Bronchial epithelial cell (primary cell): ENCODE results near the gene DIS3L. TPM values are rescaled to one million over a fixed set of nuclear protein-coding genes. Genes with fewer than 3 reads are reported as not detected.
"Not testable (repeated sequence)": the region's sequence is repeated elsewhere in the genome, so short reads cannot be mapped to it uniquely, and the experiment has no call there.

Experiments used
- DNase-seq: peaks from one replicate; pipeline ENCODE4 v3.0.0-alpha.2; 2010; ENCODE audit warnings: low read depth
- FAIRE-seq: peaks from 2 replicates; lab custom pipeline; 2011; peaks lifted over from hg19 to GRCh38; lab: Jason Lieb, UNC
- H3K27me3 ChIP-seq: 2 replicates; pipeline ENCODE4 v1.5.1; 2011; ENCODE audit warnings: low read length; ENCODE audit not compliant: control insufficient read depth, insufficient read depth
- H3K36me3 ChIP-seq: 2 replicates; pipeline ENCODE4 v1.5.1; 2011; ENCODE audit warnings: low read length; ENCODE audit not compliant: control insufficient read depth, insufficient read depth
- H3K4me3 ChIP-seq: 2 replicates; pipeline ENCODE4 v1.5.1; 2011; ENCODE audit warnings: mild to moderate bottlenecking, low read depth, low read length, control low read depth
- CTCF ChIP-seq: IDR thresholded peaks from 2 replicates; pipeline ENCODE4 v1.5.1; 2011; ENCODE audit warnings: mild to moderate bottlenecking, moderate library complexity, low read length, control low read depth, inconsistent platforms; ENCODE audit not compliant: insufficient read depth, severe bottlenecking
- total RNA-seq: library from RNA; depleted of rRNA; stranded (reverse); fragments of >200 nt; gene quantifications from 2 replicates; pipeline ENCODE4 v1.2.1, GENCODE V29; 2014

DIS3L gene
- total RNA-seq, result 11.8 and 19.2 TPM in 2 replicates

- no peak for DNase-seq
- no peaks in the 10 kb centered on the region for H3K27me3 ChIP-seq
- no peak for FAIRE-seq
Observed at GRCh38 chr15:66293419-66294156, at the start of gene DIS3L. DIS3L (plus strand) TSS chr15:66293568; CDS start chr15:66293597, 29 bp downstream.

GRCh38 chr15:66245832-66246231 lies 47.5 kb upstream of the DIS3L start:
- DNase-seq, FAIRE-seq, H3K27me3 ChIP-seq, H3K36me3 ChIP-seq, H3K4me3 ChIP-seq: not testable (repeated sequence)

More at GRCh38 chr15:66293419-66294156, at the start of gene DIS3L:
- no peak for TF ChIP-seq CTCF
- peak within 1 kb of the TSS; percentile 52 for H3K4me3 ChIP-seq
- H3K36me3 ChIP-seq, result no peaks in the 10 kb centered on the region

GRCh38 chr15:66246937-66247336 lies 46.4 kb upstream of the DIS3L start:
- DNase-seq (no peak), FAIRE-seq (no peak)
- TF ChIP-seq CTCF, result no peak
- Histone ChIP-seq H3K4me3 (no peak overlapping the region), H3K36me3 (no peaks in the 10 kb centered on the region), H3K27me3 (peaks cover 15% of the 10 kb centered on the region)

GRCh38 chr15:66249605-66250174 lies 43.7 kb upstream of the DIS3L start:
- no peak for DNase-seq
- FAIRE-seq, result no peak
- H3K4me3 ChIP-seq, result no peak overlapping the region
- peaks cover 30% of the 10 kb centered on the region for H3K27me3 ChIP-seq
- no peak for TF ChIP-seq CTCF
- no peaks in the 10 kb centered on the region for H3K36me3 ChIP-seq

- Histone ChIP-seq H3K36me3 (no peaks in the 10 kb centered on the region), H3K4me3 (no peak overlapping the region), H3K27me3 (peaks cover 42% of the 10 kb centered on the region)
- TF ChIP-seq CTCF, result no peak
- DNase-seq, result no peak
- FAIRE-seq, result peak; percentile 40
Observed at GRCh38 chr15:66251065-66251789, 42.1 kb upstream of the DIS3L start.
